HepG2 (cell line): ENCODE measurements around the gene HDLBP. TPM values are rescaled to one million over a fixed set of nuclear protein-coding genes. Genes with fewer than 3 reads are reported as not detected.

Experiments used
- ATAC-seq: fragments of 200-7000 bp; cut with Tn5 transposase; 3 replicates; pipeline ENCODE4 v1.9.1; 2020; ENCODE audit warnings: mild to moderate bottlenecking, moderate library complexity
- BruUV-seq: library from RNA; stranded (reverse); fragments of 400-500 nt; replicated peaks from 2 replicates; lab custom pipeline; 2021; lab: Mats Ljungman, UMichigan
- CTCF ChIA-PET: fragments of 300-600 bp; formaldehyde crosslinking; extraction: SDS; loops from one replicate; lab custom pipeline; 2021; ENCODE audit warnings: low total read pairs, inconsistent platforms, low intra/inter-chr PET ratio; lab: Yijun Ruan, JAX
- POLR2A ChIA-PET: fragments of 350-600 bp; sonication (Branson Sonifier 250); formaldehyde crosslinking; loops from one replicate; lab custom pipeline; 2020; ENCODE audit warnings: antibody characterized with exemption, inconsistent platforms; lab: Yijun Ruan, JAX
- DNase-seq: peaks from one replicate; pipeline ENCODE4 v3.0.0-alpha.2; 2015; ENCODE audit warnings: low spot score
- FAIRE-seq: peaks from 3 replicates; lab custom pipeline; 2011; peaks lifted over from hg19 to GRCh38; lab: Jason Lieb, UNC
- H2AFZ ChIP-seq: one replicate; pipeline ENCODE4 v1.6.1; 2011; ENCODE audit warnings: low read length, inconsistent platforms
- H3K27ac ChIP-seq: fragments of 300-600 bp; 3 replicates; pipeline ENCODE4 v1.8.0; 2011; ENCODE audit warnings: mixed run types, mild to moderate bottlenecking, mixed read lengths, low read length, inconsistent platforms; ENCODE audit not compliant: insufficient read depth; ENCODE audit errors: extremely low read length
- H3K27me3 ChIP-seq, 2 experiments: fragments of 200-600 bp in 1 of 2; 2 replicates in 1 of 2; 3 replicates in 1 of 2; pipeline versions ENCODE4 v1.6.0 to v1.8.0; 2011; ENCODE audit warnings: low read length in 2 of 2, mild to moderate bottlenecking in 2 of 2, moderate library complexity in 2 of 2, inconsistent platforms in 1 of 2; ENCODE audit not compliant: insufficient read depth in 2 of 2, control insufficient read depth in 1 of 2
- H3K36me3 ChIP-seq, 2 experiments: fragments of 200-600 bp in 1 of 2; replicated peaks in 1 of 2; 2 replicates in 1 of 2; 3 replicates in 1 of 2; pipeline versions ENCODE4 v1.5.1 to v1.8.0; 2011; ENCODE audit warnings: low read length in 2 of 2, inconsistent platforms in 1 of 2; ENCODE audit not compliant: insufficient read depth in 2 of 2, control insufficient read depth in 1 of 2
- H3K4me1 ChIP-seq: 2 replicates; pipeline ENCODE4 v1.5.1; 2012; ENCODE audit warnings: low read length, inconsistent platforms; ENCODE audit not compliant: insufficient read depth
- H3K4me2 ChIP-seq: 2 replicates; pipeline ENCODE4 v1.6.0; 2011; ENCODE audit warnings: low read depth, low read length, inconsistent platforms
- H3K4me3 ChIP-seq, 3 experiments: fragments of 200-600 bp in 1 of 3; sonication (generic), shearing (Covaris generic) in 1 of 3; replicated peaks in 1 of 3; 2 replicates each; pipeline ENCODE4 v1.5.1; 2011 to 2016; ENCODE audit warnings: low read length in 3 of 3, inconsistent platforms in 2 of 3, low read depth in 2 of 3, mild to moderate bottlenecking in 2 of 3, control low read depth in 1 of 3, mixed read lengths in 1 of 3; ENCODE audit not compliant: insufficient read depth in 1 of 3
- H3K79me2 ChIP-seq: one replicate; pipeline ENCODE4 v1.6.1; 2011; ENCODE audit warnings: low read length, inconsistent platforms; ENCODE audit not compliant: insufficient read depth
- H3K9ac ChIP-seq: 2 replicates; pipeline ENCODE4 v1.6.0; 2011; ENCODE audit warnings: mild to moderate bottlenecking, low read depth, low read length, inconsistent platforms; ENCODE audit not compliant: insufficient read depth
- H3K9me3 ChIP-seq: 2 replicates; pipeline ENCODE4 v1.5.1; 2012; ENCODE audit warnings: mild to moderate bottlenecking, low read length
- H4K20me1 ChIP-seq: 2 replicates; pipeline ENCODE4 v1.6.0; 2011; ENCODE audit warnings: inconsistent platforms, mild to moderate bottlenecking, low read length, moderate library complexity; ENCODE audit not compliant: insufficient read depth
- BRD4 ChIP-seq: sonication (generic); formaldehyde crosslinking; IDR thresholded peaks from 2 replicates; pipeline ENCODE4 v1.4.0; 2020; ENCODE audit warnings: missing genetic modification reagents
- HNRNPUL1 ChIP-seq: fragments of 200-400 bp; formaldehyde crosslinking; IDR thresholded peaks from 2 replicates; pipeline ENCODE4 v1.6.1; 2017; ENCODE audit warnings: low read depth, mild to moderate bottlenecking, low read length, moderate library complexity
- JUN ChIP-seq: sonication (generic); formaldehyde crosslinking; IDR thresholded peaks from 2 replicates; pipeline ENCODE4 v1.4.0; 2020; ENCODE audit warnings: mild to moderate bottlenecking, missing genetic modification reagents
- KAT8 ChIP-seq: IDR thresholded peaks from 2 replicates; pipeline ENCODE4 v1.6.1; 2016; ENCODE audit warnings: missing genetic modification reagents, missing compliant biosample characterization
- NFE2L2 ChIP-seq: fragments of 150-350 bp; IDR thresholded peaks from 2 replicates; pipeline ENCODE4 v1.6.1; 2014; ENCODE audit warnings: low read length
- NFYB ChIP-seq: sonication (generic); formaldehyde crosslinking; IDR thresholded peaks from 2 replicates; pipeline ENCODE4 v1.4.0; 2020; ENCODE audit warnings: missing genetic modification reagents
- RBM39 ChIP-seq: fragments of 200-400 bp; formaldehyde crosslinking; IDR thresholded peaks from one replicate; pipeline ENCODE4 v1.6.1; 2018; ENCODE audit warnings: antibody characterized with exemption, mild to moderate bottlenecking, low read depth, low read length; ENCODE audit not compliant: poor library complexity, severe bottlenecking
- TCF12 ChIP-seq, 2 experiments: fragments of 450-650 bp in 1 of 2; sonication (generic) in 1 of 2; formaldehyde crosslinking in 1 of 2; IDR thresholded peaks; 2 replicates each; pipeline versions ENCODE4 v1.6.1 to v1.8.0; 2017 to 2022; ENCODE audit warnings: antibody characterized with exemption in 1 of 2, mild to moderate bottlenecking in 1 of 2, missing genetic modification reagents in 1 of 2, moderate library complexity in 1 of 2
- ZNF441 ChIP-seq: sonication (generic); formaldehyde crosslinking; IDR thresholded peaks from 2 replicates; pipeline ENCODE4 v1.7.0; 2021; ENCODE audit warnings: missing genetic modification reagents, borderline replicate concordance
- ZNF777 ChIP-seq: sonication (generic); formaldehyde crosslinking; IDR thresholded peaks from 2 replicates; pipeline ENCODE4 v1.4.0; 2020; ENCODE audit warnings: missing genetic modification reagents
- WGBS: methylation state at CpG from one replicate; pipeline ENCODE4 v1.1.6; 2017; ENCODE audit warnings: low lambda C conversion rate; 5-methylcytosine and 5-hydroxymethylcytosine counted together
- in situ Hi-C: cut with HindIII; loops from 2 replicates; pipeline ENCODE4 v1.10.0; 2017; ENCODE audit warnings: low pct_unique_long_range_greater_than_20kb; ENCODE audit not compliant: extremely low pct_ligation_motif_present
- intact Hi-C: fragments of 100-400 bp; cut with micrococcal nuclease; formaldehyde crosslinking; loops from one replicate; pipeline ENCODE4 v1.10.0; 2022; ENCODE audit not compliant: unreplicated experiment
- polyA plus RNA-seq, 8 experiments: library from polyadenylated mRNA; depleted of rRNA in 3 of 8; stranded (reverse) in 7 of 8; unstranded in 1 of 8; fragments of >200 nt; fragmentation: Illumina TruSeq in 4 of 8; extraction: Trizol in 4 of 8; gene quantifications; 2 replicates each; pipeline versions ENCODE4 v1.2.1 to v1.2.3, GENCODE V29; 2011 to 2016; ENCODE audit warnings: low read depth in 4 of 8, missing spikeins in 1 of 8, mixed read lengths in 1 of 8; ENCODE audit not compliant: insufficient read depth in 1 of 8
- total RNA-seq, 5 experiments: library from RNA; depleted of rRNA; stranded (reverse); fragments of >200 nt; fragmentation: Illumina TruSeq; extraction: Trizol; gene quantifications; 2 replicates each; pipeline ENCODE4 v1.2.3, GENCODE V29; 2016; ENCODE audit warnings: low read depth in 1 of 5
- TF ChIP-seq, protein P1 (sequence below): sonication (generic); formaldehyde crosslinking; IDR thresholded peaks from 2 replicates; pipeline ENCODE4 v1.5.0; 2020; ENCODE audit warnings: mild to moderate bottlenecking, low read depth, missing genetic modification reagents, borderline replicate concordance
- TF ChIP-seq, protein P2 (sequence below): sonication (generic); formaldehyde crosslinking; IDR thresholded peaks from 2 replicates; pipeline ENCODE4 v1.4.0; 2020; ENCODE audit warnings: mild to moderate bottlenecking, missing genetic modification reagents
- TF ChIP-seq, protein P3 (sequence below): sonication (generic); formaldehyde crosslinking; conservative IDR thresholded peaks from 2 replicates; pipeline ENCODE4 v1.4.0; 2020; ENCODE audit warnings: missing genetic modification reagents

The HDLBP gene
- total and polyA plus RNA-seq, 2 of the 13 experiments (the other 11 are each of a cell fraction or from before 2014, with no cell fraction given), result 464 to 707 TPM

DNA sequence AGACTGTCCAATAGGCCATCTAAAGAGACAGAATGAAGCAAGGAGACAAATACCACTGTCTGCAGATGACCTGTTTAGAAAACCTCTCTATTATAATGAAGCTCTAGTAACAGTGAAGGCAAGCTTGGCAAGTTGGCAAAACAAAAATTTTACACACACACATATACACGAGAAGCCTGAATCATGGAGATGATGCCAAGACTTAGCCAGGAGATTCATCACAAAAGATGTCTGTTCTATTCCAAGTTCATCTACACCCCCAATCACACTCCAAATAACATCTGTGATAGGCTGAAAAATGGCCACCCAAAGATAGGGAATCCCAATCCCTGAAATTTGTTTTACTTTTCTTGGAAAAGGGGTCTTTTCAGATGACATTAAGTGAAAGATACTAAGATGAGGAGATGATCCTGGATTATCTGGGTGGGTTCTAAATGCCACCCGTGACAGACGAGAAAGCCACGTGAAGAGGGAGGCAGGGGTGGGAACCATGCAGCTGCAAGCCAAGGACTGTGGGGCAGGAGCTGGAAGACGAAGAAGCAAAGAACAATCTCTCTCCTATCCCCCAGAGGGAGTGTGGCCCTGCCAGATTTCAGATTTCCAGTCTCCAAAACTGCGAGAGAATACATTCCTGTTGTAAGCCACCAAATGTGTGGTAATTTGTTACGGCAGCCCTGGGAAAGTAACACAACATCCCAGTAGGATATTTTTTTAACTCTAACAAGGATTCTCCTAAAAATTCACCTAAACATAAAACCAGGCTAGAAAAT lies 20.0 kb downstream of the HDLBP start:
- WGBS, result 93% methylated on average over 7 of the region's 7 CpGs
- Histone ChIP-seq H3K27me3 (no peaks in the 10 kb centered on the region), H3K79me2 (peaks cover 96% of the 10 kb centered on the region), H3K4me3 (no peak overlapping the region), H3K9me3 (no peaks in the 10 kb centered on the region), H3K9ac (no peak overlapping the region), H2AFZ (no peak overlapping the region), H3K36me3 (peaks cover 0 to 15% of the 10 kb centered on the region in 2 experiments; a peak in 3 of 5 replicates), H3K27ac (no peak overlapping the region), H4K20me1 (peaks cover 64% of the 10 kb centered on the region), H3K4me1 (peaks cover 51% of the 10 kb centered on the region), H3K4me2 (no peak overlapping the region)
- CTCF ChIA-PET, result no interaction called here
- TF ChIP-seq, protein P1, sequence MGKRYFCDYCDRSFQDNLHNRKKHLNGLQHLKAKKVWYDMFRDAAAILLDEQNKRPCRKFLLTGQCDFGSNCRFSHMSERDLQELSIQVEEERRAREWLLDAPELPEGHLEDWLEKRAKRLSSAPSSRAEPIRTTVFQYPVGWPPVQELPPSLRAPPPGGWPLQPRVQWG (CRISPR knock-in tag), result no peak
- TF ChIP-seq KAT8 (no peak), BRD4 (no peak), RBM39 (no peak), NFE2L2 (no peak), NFYB (CRISPR knock-in tag) (no peak), TCF12 (IDR thresholded peaks at IDR 0.05) (no peak), TCF12 (CRISPR knock-in tag; IDR thresholded peaks at IDR 0.05) (no peak), ZNF777 (CRISPR knock-in tag) (no peak), ZNF441 (no peak), JUN (CRISPR knock-in tag) (no peak), HNRNPUL1 (no peak)
- TF ChIP-seq, protein P2, sequence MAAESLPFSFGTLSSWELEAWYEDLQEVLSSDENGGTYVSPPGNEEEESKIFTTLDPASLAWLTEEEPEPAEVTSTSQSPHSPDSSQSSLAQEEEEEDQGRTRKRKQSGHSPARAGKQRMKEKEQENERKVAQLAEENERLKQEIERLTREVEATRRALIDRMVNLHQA (CRISPR knock-in tag), result no peak
- TF ChIP-seq, protein P3, sequence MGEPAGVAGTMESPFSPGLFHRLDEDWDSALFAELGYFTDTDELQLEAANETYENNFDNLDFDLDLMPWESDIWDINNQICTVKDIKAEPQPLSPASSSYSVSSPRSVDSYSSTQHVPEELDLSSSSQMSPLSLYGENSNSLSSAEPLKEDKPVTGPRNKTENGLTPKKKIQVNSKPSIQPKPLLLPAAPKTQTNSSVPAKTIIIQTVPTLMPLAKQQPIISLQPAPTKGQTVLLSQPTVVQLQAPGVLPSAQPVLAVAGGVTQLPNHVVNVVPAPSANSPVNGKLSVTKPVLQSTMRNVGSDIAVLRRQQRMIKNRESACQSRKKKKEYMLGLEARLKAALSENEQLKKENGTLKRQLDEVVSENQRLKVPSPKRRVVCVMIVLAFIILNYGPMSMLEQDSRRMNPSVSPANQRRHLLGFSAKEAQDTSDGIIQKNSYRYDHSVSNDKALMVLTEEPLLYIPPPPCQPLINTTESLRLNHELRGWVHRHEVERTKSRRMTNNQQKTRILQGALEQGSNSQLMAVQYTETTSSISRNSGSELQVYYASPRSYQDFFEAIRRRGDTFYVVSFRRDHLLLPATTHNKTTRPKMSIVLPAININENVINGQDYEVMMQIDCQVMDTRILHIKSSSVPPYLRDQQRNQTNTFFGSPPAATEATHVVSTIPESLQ (CRISPR knock-in tag), result no peak
- DNase-seq (no peak), ATAC-seq (no peak), FAIRE-seq (no peak)
- POLR2A ChIA-PET, result no interaction called here
- in situ Hi-C loops, result no loop called here
- intact Hi-C loops, result no loop called here
- TSS peak; percentile 20 for BruUV-seq
